ENCODE data around the gene HCN4. TPM values are rescaled to one million over a fixed set of nuclear protein-coding genes. Genes with fewer than 3 reads are reported as not detected.

Gene HCN4
- total RNA-seq, 1 donor from 2014 or later: 4.1 TPM

- TF ChIP-seq, protein P1, sequence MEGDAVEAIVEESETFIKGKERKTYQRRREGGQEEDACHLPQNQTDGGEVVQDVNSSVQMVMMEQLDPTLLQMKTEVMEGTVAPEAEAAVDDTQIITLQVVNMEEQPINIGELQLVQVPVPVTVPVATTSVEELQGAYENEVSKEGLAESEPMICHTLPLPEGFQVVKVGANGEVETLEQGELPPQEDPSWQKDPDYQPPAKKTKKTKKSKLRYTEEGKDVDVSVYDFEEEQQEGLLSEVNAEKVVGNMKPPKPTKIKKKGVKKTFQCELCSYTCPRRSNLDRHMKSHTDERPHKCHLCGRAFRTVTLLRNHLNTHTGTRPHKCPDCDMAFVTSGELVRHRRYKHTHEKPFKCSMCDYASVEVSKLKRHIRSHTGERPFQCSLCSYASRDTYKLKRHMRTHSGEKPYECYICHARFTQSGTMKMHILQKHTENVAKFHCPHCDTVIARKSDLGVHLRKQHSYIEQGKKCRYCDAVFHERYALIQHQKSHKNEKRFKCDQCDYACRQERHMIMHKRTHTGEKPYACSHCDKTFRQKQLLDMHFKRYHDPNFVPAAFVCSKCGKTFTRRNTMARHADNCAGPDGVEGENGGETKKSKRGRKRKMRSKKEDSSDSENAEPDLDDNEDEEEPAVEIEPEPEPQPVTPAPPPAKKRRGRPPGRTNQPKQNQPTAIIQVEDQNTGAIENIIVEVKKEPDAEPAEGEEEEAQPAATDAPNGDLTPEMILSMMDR (conservative IDR thresholded peaks at IDR 0.05): no peak
- no peak overlapping the region for H3K4me3 Mint-ChIP-seq
- H3K9me3 Mint-ChIP-seq: no peaks in the 10 kb centered on the region
- no peak overlapping the region for H3K27ac Mint-ChIP-seq (ENCODE audit: unreplicated experiment)
- no peaks in the 10 kb centered on the region for H3K36me3 Mint-ChIP-seq (ENCODE audit: low read depth)
- no peaks in the 10 kb centered on the region for H3K4me1 Mint-ChIP-seq
- peaks cover 59% of the 10 kb centered on the region for H3K27me3 Mint-ChIP-seq (ENCODE audit: low read depth)
- no peak for DNase-seq (ENCODE audit: low read depth, low spot score)
Observed at GRCh38 chr15:73389971-73390544, 21.3 kb upstream of the HCN4 start.

DNA sequence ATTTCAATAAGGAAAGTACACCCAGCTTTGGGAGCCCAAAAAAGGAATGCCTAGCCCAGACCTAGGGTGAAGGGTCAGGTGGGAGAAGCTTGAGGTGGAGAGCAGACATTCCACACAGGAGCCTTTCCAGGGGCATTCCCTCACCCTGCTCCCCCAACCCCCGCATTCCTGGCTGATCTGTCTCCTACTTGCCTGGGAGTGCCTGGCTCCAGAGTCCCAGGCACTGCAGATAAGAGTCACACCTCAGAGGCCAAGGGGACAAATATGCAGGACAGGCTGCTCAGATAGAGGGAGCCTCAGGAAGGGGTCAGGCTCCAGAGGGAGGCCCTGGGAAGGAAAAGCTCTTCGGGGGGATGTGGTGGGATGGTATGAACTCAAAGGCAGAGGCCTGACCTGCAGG is 20.8 kb upstream of the HCN4 start:
- no peak for DNase-seq (ENCODE audit: low read depth, low spot score)
- no peaks in the 10 kb centered on the region for H3K36me3 Mint-ChIP-seq (ENCODE audit: low read depth)

GRCh38 chr15:73388256-73388781 is 19.6 kb upstream of the HCN4 start:
- H3K27me3 Mint-ChIP-seq (ENCODE audit: low read depth): peaks cover 57% of the 10 kb centered on the region
- no peak overlapping the region for H3K27ac Mint-ChIP-seq (ENCODE audit: unreplicated experiment)
- DNase-seq (ENCODE audit: low read depth, low spot score): no peak
- no peak overlapping the region for H3K4me3 Mint-ChIP-seq
- H3K4me1 Mint-ChIP-seq: no peaks in the 10 kb centered on the region
- no peaks in the 10 kb centered on the region for H3K9me3 Mint-ChIP-seq
- H3K36me3 Mint-ChIP-seq (ENCODE audit: low read depth): no peaks in the 10 kb centered on the region
- TF ChIP-seq, protein P1 (conservative IDR thresholded peaks at IDR 0.05): no peak

More for the DNA sequence above, 20.8 kb upstream of the HCN4 start:
- TF ChIP-seq, protein P1 (conservative IDR thresholded peaks at IDR 0.05): no peak
- peaks cover 61% of the 10 kb centered on the region for H3K27me3 Mint-ChIP-seq (ENCODE audit: low read depth)
- H3K4me1 Mint-ChIP-seq: no peaks in the 10 kb centered on the region
- no peak overlapping the region for H3K27ac Mint-ChIP-seq (ENCODE audit: unreplicated experiment)
- H3K9me3 Mint-ChIP-seq: no peaks in the 10 kb centered on the region
- H3K4me3 Mint-ChIP-seq: no peak overlapping the region

DNA sequence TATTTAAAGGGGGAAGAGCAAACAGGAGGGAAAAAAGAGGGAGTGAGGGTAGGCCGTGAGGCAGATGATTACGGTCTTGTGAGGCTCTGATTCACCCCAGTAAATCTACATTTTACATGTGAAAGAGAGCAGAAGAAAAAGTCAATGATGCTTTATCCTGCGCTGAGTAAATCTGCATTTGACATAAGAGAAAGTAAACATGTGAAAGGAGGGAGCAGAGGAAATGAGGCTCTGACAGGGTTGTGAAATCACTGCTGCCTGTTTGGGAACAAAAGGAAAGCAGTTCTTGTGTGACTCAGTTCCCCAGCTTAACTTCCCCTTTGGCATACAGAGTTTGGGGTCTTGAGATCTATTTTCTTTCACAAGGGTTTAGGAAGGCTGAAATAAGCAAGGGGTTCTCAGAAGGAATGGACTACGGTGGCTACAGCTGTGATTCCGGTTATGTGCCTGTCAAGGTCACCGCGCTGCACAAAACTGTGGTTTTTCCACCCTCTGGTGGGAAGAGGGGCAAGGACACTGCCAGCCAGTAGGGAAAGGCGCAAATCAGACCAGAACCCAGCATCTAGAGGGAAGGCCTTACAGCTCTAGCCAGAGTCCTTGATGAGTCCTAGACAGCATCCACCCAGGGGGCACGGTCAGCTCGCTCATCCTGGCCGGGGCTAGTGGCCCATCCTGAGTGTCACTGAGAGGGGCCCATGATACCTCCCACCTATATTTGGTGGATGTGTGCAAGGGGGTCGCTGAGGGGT is 18.9 kb upstream of the HCN4 start:
- no peak overlapping the region for H3K27ac Mint-ChIP-seq (ENCODE audit: unreplicated experiment)
- TF ChIP-seq, protein P1 (conservative IDR thresholded peaks at IDR 0.05): no peak
- no peaks in the 10 kb centered on the region for H3K9me3 Mint-ChIP-seq
- no peak overlapping the region for H3K4me3 Mint-ChIP-seq
- H3K4me1 Mint-ChIP-seq: no peaks in the 10 kb centered on the region
- no peaks in the 10 kb centered on the region for H3K36me3 Mint-ChIP-seq (ENCODE audit: low read depth)
- no peak for DNase-seq (ENCODE audit: low read depth, low spot score)
- peaks cover 55% of the 10 kb centered on the region for H3K27me3 Mint-ChIP-seq (ENCODE audit: low read depth)

GRCh38 chr15:73386886-73387506 is 18.2 kb upstream of the HCN4 start:
- Mint-ChIP-seq H3K9me3 (no peaks in the 10 kb centered on the region), H3K27me3 (ENCODE audit: low read depth) (peaks cover 51% of the 10 kb centered on the region), H3K4me3 (no peak overlapping the region), H3K4me1 (no peaks in the 10 kb centered on the region), H3K27ac (ENCODE audit: unreplicated experiment) (no peak overlapping the region), H3K36me3 (ENCODE audit: low read depth) (no peaks in the 10 kb centered on the region)
- TF ChIP-seq, protein P1 (conservative IDR thresholded peaks at IDR 0.05): no peak
- no peak for DNase-seq (ENCODE audit: low read depth, low spot score)

All from neural crest cell (in vitro differentiated cells).